Small intestine (tissue), 7 donors: ENCODE data around the gene OAF. TPM values are rescaled to one million over a fixed set of nuclear protein-coding genes. Genes with fewer than 3 reads are reported as not detected.
A peak's percentile ranks its signal among the peaks of the same experiment; 100 is the strongest.

Source experiments
- DNase-seq, 2 donors: peaks; one replicate each; pipeline versions ENCODE4 v3.0.0 to v3.0.0-alpha.2; 2013
- FAIRE-seq: peaks from 2 replicates; lab custom pipeline; 2012; peaks lifted over from hg19 to GRCh38; lab: Jason Lieb, UNC
- H3K27ac ChIP-seq, 3 donors: one replicate each; pipeline ENCODE4 v1.5.1; 2013; ENCODE audit warnings: low read length in 2 of 3, mild to moderate bottlenecking in 2 of 3, control low read depth in 1 of 3, inconsistent platforms in 1 of 3, low read depth in 1 of 3, moderate library complexity in 1 of 3
- H3K27me3 ChIP-seq, 3 donors: one replicate each; pipeline ENCODE4 v1.6.1; 2013; ENCODE audit warnings: low read length in 3 of 3, inconsistent platforms in 1 of 3; ENCODE audit not compliant: control insufficient read depth in 3 of 3, insufficient read depth in 3 of 3
- H3K36me3 ChIP-seq, 3 donors: one replicate each; pipeline ENCODE4 v1.6.1; 2013; ENCODE audit warnings: low read length in 3 of 3, inconsistent platforms in 1 of 3, low read depth in 1 of 3, mild to moderate bottlenecking in 1 of 3, moderate library complexity in 1 of 3; ENCODE audit not compliant: control insufficient read depth in 3 of 3, insufficient read depth in 2 of 3
- H3K4me1 ChIP-seq, 3 donors: one replicate each; pipeline ENCODE4 v1.6.1; 2013; ENCODE audit warnings: low read length in 2 of 3, inconsistent platforms in 1 of 3, low read depth in 1 of 3, mild to moderate bottlenecking in 1 of 3, moderate library complexity in 1 of 3; ENCODE audit not compliant: control insufficient read depth in 3 of 3, insufficient read depth in 2 of 3
- H3K4me3 ChIP-seq, 3 donors: one replicate each; pipeline ENCODE4 v1.5.1; 2013; ENCODE audit warnings: low read length in 3 of 3, control low read depth in 1 of 3, inconsistent platforms in 1 of 3, low read depth in 1 of 3, mild to moderate bottlenecking in 1 of 3, moderate library complexity in 1 of 3
- H3K9me3 ChIP-seq, 2 donors: one replicate each; pipeline ENCODE4 v1.6.1; 2013; ENCODE audit warnings: low read depth in 1 of 2, low read length in 1 of 2; ENCODE audit not compliant: control insufficient read depth in 2 of 2, insufficient read depth in 1 of 2
- WGBS, 3 donors: extraction: QIAGEN DNeasy Blood & Tissue Kit; methylation state at CpG; one replicate each; pipeline ENCODE4 v1.1.7; 2013; 5-methylcytosine and 5-hydroxymethylcytosine counted together
- polyA plus RNA-seq, 4 donors: library from polyadenylated mRNA; stranded (reverse) in 3 of 4; unstranded in 1 of 4; fragments of 200-250 nt in 3 of 4; fragments of 120-200 nt in 1 of 4; gene quantifications; one replicate each; pipeline versions ENCODE4 v1.2.1 to v1.2.3, GENCODE V29; 2013
- donor health status: healthy with polysubstance abuse.
- donor health status: control.
- donor health status: control.
- donor health status: Bipolar disorder and iron deficiency.
- donor health status: healthy.

Gene OAF
- polyA plus RNA-seq, 4 donors: 33.0 to 208 (median 65.1) TPM

GRCh38 chr11:120223793-120224192 is 13.0 kb downstream of the OAF start:
- no peak for DNase-seq
- WGBS, 3 donors: 0 to 25% (median 10%) methylated on average over 1 of the region's 1 CpG
- Histone ChIP-seq H3K36me3 (peaks cover 0 to 90% (median 0%) of the 10 kb centered on the region in 3 donors), H3K9me3 (no peaks in the 10 kb centered on the region), H3K27me3 (no peaks in the 10 kb centered on the region), H3K4me3 (no peak overlapping the region), H3K27ac (peak overlapping the region in 1 of 3 donors; percentile 34), H3K4me1 (peaks cover 2 to 46% (median 13%) of the 10 kb centered on the region in 3 donors)
- no peak for FAIRE-seq

GRCh38 chr11:120224361-120224760 is 13.5 kb downstream of the OAF start:
- FAIRE-seq (no peak), DNase-seq (no peak)
- no peak overlapping the region for H3K4me3 ChIP-seq
- no peaks in the 10 kb centered on the region for H3K9me3 ChIP-seq
- WGBS, 3 donors: 66 to 80% (median 71%) methylated on average over 6 of the region's 6 CpGs
- peaks cover 0 to 90% (median 0%) of the 10 kb centered on the region in 3 donors for H3K36me3 ChIP-seq
- H3K27me3 ChIP-seq: no peaks in the 10 kb centered on the region
- peaks cover 2 to 42% (median 10%) of the 10 kb centered on the region in 3 donors for H3K4me1 ChIP-seq
- peak overlapping the region in 2 of 3 donors; percentile 18 to 43 for H3K27ac ChIP-seq

GRCh38 chr11:120224972-120225909 is 14.4 kb downstream of the OAF start:
- no peak for FAIRE-seq
- H3K4me1 ChIP-seq: peaks cover 2 to 33% (median 9%) of the 10 kb centered on the region in 3 donors
- H3K9me3 ChIP-seq: no peaks in the 10 kb centered on the region
- H3K27ac ChIP-seq: peak overlapping the region in 2 of 3 donors; percentile 18 to 43
- peaks cover 0 to 89% (median 0%) of the 10 kb centered on the region in 3 donors for H3K36me3 ChIP-seq
- WGBS, 3 donors: 48 to 75% (median 63%) methylated on average over 21 to 22 of the region's 22 CpGs
- H3K27me3 ChIP-seq: no peaks in the 10 kb centered on the region
- DNase-seq: peak in 1 of 2 donors; percentile 36
- no peak overlapping the region for H3K4me3 ChIP-seq

GRCh38 chr11:120226242-120226641 is 15.4 kb downstream of the OAF start:
- Histone ChIP-seq H3K27me3 (no peaks in the 10 kb centered on the region), H3K27ac (no peak overlapping the region), H3K4me3 (no peak overlapping the region), H3K9me3 (no peaks in the 10 kb centered on the region), H3K4me1 (peaks cover 0 to 24% (median 1%) of the 10 kb centered on the region in 3 donors), H3K36me3 (peaks cover 0 to 90% (median 0%) of the 10 kb centered on the region in 3 donors)
- 76 to 81% (median 79%) methylated on average over 5 of the region's 5 CpGs for WGBS, 3 donors
- DNase-seq (no peak), FAIRE-seq (no peak)

GRCh38 chr11:120226714-120227113 is 15.9 kb downstream of the OAF start:
- Histone ChIP-seq H3K4me3 (no peak overlapping the region), H3K27ac (no peak overlapping the region), H3K27me3 (no peaks in the 10 kb centered on the region), H3K9me3 (no peaks in the 10 kb centered on the region), H3K4me1 (peaks cover 0 to 19% (median 0%) of the 10 kb centered on the region in 3 donors), H3K36me3 (peaks cover 0 to 90% (median 0%) of the 10 kb centered on the region in 3 donors)
- 79 to 86% (median 79%) methylated on average over 13 of the region's 13 CpGs for WGBS, 3 donors
- FAIRE-seq (no peak), DNase-seq (no peak)

- H3K27me3 ChIP-seq: no peaks in the 10 kb centered on the region
- no peak overlapping the region for H3K27ac ChIP-seq
- DNase-seq (no peak), FAIRE-seq (no peak)
- peaks cover 0 to 14% (median 0%) of the 10 kb centered on the region in 3 donors for H3K4me1 ChIP-seq
- H3K9me3 ChIP-seq: no peaks in the 10 kb centered on the region
- 88 to 91% (median 88%) methylated on average over 5 of the region's 5 CpGs for WGBS, 3 donors
- H3K4me3 ChIP-seq: no peak overlapping the region
- peaks cover 0 to 90% (median 0%) of the 10 kb centered on the region in 3 donors for H3K36me3 ChIP-seq
These were observed 16.5 kb downstream of the OAF start for GRCh38 chr11:120227228-120227852.

GRCh38 chr11:120228794-120229384 is 18.1 kb downstream of the OAF start:
- Histone ChIP-seq H3K36me3 (peaks cover 0 to 80% (median 0%) of the 10 kb centered on the region in 3 donors), H3K27ac (no peak overlapping the region), H3K4me3 (no peak overlapping the region), H3K9me3 (no peaks in the 10 kb centered on the region), H3K27me3 (no peaks in the 10 kb centered on the region), H3K4me1 (peaks cover 0 to 11% (median 0%) of the 10 kb centered on the region in 3 donors)
- FAIRE-seq (no peak), DNase-seq (no peak)
- 73 to 81% (median 77%) methylated on average over 15 to 16 of the region's 16 CpGs for WGBS, 3 donors
